Type B pancreatic cell (in vitro differentiated cells): ENCODE measurements around the gene PDZD4. TPM values are rescaled to one million over a fixed set of nuclear protein-coding genes. Genes with fewer than 3 reads are reported as not detected.

Experiments used
- DNase-seq: peaks from one replicate; pipeline ENCODE4 v3.0.0; 2021; ENCODE audit warnings: mixed read lengths; ENCODE audit not compliant: unreplicated experiment; ENCODE audit errors: extremely low spot score
- H3K27ac Mint-ChIP-seq: 2 replicates; pipeline ENCODE4 v1.8.0; 2021; ENCODE audit warnings: mild to moderate bottlenecking, mixed read lengths
- H3K27me3 Mint-ChIP-seq: 2 replicates; pipeline ENCODE4 v1.8.0; 2021; ENCODE audit warnings: mixed read lengths
- H3K36me3 Mint-ChIP-seq: 2 replicates; pipeline ENCODE4 v1.8.0; 2021; ENCODE audit warnings: mixed read lengths
- H3K4me1 Mint-ChIP-seq: one replicate; pipeline ENCODE4 v1.8.0; 2021; ENCODE audit warnings: mixed read lengths; ENCODE audit not compliant: unreplicated experiment
- H3K4me3 Mint-ChIP-seq: 2 replicates; pipeline ENCODE4 v1.8.0; 2021; ENCODE audit warnings: mild to moderate bottlenecking, mixed read lengths
- H3K9me3 Mint-ChIP-seq: 2 replicates; pipeline ENCODE4 v1.8.0; 2021; ENCODE audit warnings: mixed read lengths
- total RNA-seq: library from RNA; stranded (reverse); gene quantifications from 2 replicates; pipeline ENCODE4 v1.2.1, GENCODE V29; 2021; ENCODE audit warnings: low replicate concordance
- TF ChIP-seq, protein P1 (sequence below): fragments of 200-600 bp; sonication (generic); conservative IDR thresholded peaks from 2 replicates; pipeline ENCODE4 v1.5.0; 2021; ENCODE audit warnings: antibody characterized with exemption, mild to moderate bottlenecking

PDZD4 gene
- total RNA-seq, 1 donor from 2014 or later: 23.9 TPM

DNA sequence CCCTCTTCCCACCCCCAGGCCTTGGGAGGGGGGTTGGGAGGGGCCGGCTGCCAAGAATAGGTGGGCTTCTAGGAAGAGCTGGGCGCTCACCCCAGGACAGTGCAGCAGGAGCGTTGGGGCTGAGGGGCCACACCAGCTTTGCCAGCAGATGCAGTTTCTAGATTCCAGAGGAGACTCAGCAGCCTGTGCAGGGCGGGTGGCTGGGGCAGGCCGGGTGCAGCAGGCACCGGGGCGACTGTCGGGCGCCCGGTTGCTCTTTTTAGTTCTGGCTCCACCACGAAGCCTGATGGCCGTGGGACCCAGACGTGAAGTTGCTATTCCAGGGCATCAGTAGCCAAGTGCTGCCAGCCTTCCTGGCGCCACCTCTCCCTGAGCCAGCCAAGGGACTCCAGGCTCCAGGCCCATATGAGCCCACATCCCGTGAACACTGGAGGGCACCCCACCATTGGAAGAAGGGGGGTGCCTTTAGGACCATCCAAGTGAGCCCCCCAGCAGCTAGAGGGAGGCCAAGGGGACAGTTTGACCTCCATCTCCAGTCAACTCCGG lies 30.1 kb downstream of the PDZD4 start:
- TF ChIP-seq, protein P1, sequence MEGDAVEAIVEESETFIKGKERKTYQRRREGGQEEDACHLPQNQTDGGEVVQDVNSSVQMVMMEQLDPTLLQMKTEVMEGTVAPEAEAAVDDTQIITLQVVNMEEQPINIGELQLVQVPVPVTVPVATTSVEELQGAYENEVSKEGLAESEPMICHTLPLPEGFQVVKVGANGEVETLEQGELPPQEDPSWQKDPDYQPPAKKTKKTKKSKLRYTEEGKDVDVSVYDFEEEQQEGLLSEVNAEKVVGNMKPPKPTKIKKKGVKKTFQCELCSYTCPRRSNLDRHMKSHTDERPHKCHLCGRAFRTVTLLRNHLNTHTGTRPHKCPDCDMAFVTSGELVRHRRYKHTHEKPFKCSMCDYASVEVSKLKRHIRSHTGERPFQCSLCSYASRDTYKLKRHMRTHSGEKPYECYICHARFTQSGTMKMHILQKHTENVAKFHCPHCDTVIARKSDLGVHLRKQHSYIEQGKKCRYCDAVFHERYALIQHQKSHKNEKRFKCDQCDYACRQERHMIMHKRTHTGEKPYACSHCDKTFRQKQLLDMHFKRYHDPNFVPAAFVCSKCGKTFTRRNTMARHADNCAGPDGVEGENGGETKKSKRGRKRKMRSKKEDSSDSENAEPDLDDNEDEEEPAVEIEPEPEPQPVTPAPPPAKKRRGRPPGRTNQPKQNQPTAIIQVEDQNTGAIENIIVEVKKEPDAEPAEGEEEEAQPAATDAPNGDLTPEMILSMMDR: no peak
- H3K4me3 Mint-ChIP-seq: no peak overlapping the region

DNA sequence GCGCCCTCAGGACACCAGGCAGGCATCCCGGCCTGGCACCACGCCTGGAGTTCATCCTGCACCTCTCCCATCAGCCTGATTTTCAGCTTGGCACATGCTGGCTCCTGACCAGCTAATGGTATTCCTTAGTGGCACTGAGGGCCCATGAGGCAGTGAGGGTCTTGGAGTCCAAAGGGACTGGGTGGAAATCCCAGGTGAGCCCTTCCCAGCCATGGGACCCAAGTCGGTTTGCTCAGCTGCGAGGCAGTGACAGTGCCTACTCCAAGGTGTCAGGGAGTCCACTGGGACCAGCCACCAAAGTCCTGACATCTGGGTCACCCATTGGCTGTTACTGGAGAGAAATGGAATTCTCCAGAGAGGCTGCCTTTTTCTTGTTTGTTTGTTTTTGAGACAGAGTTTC lies 31.0 kb downstream of the PDZD4 start:
- H3K4me3 Mint-ChIP-seq: no peak overlapping the region
- H3K9me3 Mint-ChIP-seq: no peaks in the 10 kb centered on the region
- TF ChIP-seq, protein P1: no peak
- DNase-seq: no peak
- H3K27me3 Mint-ChIP-seq: no peaks in the 10 kb centered on the region
- H3K27ac Mint-ChIP-seq: no peak overlapping the region
- H3K4me1 Mint-ChIP-seq: peaks cover 4% of the 10 kb centered on the region
- H3K36me3 Mint-ChIP-seq: no peaks in the 10 kb centered on the region

More for the DNA sequence above, 30.1 kb downstream of the PDZD4 start:
- no peaks in the 10 kb centered on the region for H3K36me3 Mint-ChIP-seq
- H3K27me3 Mint-ChIP-seq: no peaks in the 10 kb centered on the region
- DNase-seq: no peak
- peaks cover 4% of the 10 kb centered on the region for H3K4me1 Mint-ChIP-seq
- no peaks in the 10 kb centered on the region for H3K9me3 Mint-ChIP-seq
- no peak overlapping the region for H3K27ac Mint-ChIP-seq

DNA sequence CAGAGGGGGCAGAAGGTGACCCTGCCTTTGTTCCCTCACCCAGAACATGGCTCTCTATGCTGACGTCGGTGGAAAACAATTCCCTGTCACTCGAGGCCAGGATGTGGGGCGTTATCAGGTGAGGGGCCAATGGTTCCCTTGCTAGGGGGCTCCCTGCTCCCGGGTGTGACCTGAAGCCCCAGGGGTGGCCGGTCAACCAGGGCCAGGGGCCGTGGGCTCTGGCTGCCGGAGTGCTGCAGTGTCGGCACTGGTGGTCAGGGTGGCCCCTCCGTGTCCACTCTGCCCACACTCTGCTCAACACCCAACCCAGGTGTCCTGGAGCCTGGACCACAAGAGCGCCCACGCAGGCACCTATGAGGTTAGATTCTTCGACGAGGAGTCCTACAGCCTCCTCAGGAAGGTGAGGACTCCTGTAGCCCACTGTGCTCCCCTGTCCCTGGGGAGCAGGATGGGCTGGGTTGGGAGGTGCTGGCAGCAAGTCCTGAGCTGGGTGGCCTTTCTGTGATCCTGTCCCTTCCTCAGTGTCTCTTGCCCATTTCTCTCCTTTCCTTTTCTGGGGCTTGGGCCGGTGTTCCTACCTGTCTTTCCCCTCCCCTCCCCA lies 32.8 kb downstream of the PDZD4 start:
- no peak for DNase-seq
- H3K27me3 Mint-ChIP-seq: no peaks in the 10 kb centered on the region
- peaks cover 8% of the 10 kb centered on the region for H3K4me1 Mint-ChIP-seq
- H3K27ac Mint-ChIP-seq: no peak overlapping the region
- no peaks in the 10 kb centered on the region for H3K36me3 Mint-ChIP-seq
- H3K9me3 Mint-ChIP-seq: no peaks in the 10 kb centered on the region
- TF ChIP-seq, protein P1: no peak
- no peak overlapping the region for H3K4me3 Mint-ChIP-seq

DNA sequence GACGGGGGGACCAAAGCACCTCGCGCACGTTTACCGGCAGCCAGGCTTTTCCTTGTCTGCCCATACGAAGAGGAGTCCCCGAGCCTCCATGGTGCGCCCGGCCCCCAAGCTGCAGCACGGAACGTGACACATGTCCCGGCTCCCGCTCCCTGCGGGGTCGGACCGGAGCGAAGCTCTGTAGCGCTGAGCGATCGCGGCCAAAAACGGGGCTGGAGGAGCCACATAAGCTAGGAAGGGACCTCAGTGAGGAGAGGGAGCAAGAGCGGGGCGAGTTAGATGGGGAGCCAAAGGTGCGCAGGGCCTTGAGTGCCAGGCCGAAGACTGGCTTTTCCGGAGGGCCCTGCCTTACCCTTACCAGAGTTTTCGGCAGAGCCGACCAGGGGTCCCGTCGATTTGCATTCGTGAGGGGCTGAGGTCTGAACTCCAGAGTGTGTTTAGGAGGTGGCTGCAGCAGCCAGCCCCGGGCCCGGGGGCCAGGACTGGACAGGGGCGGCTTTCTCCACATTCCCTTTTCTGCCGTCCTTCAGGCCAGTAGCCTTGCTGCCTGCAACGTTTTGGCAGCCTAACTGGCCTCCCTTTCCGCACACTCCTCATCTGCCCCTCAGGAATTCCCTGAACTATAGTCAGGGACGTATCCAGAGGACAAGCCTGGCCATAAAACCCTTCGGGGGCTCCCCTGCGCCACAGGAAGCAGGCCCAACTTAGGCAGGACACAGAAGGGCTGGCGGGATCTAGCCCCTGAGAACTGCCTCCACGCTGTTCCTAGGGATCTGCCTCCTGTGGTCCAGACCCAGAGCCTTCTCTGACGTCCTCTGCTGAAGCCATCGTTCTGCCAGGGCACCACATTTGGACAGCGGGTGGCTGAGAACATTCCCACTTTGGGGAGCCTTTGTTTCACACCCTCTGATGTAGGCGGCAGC lies 35.2 kb downstream of the PDZD4 start:
- TF ChIP-seq, protein P1: no peak
- Mint-ChIP-seq H3K27me3 (no peaks in the 10 kb centered on the region), H3K4me3 (peak overlapping the region; percentile 91), H3K36me3 (no peaks in the 10 kb centered on the region), H3K27ac (no peak overlapping the region), H3K4me1 (peaks cover 8% of the 10 kb centered on the region), H3K9me3 (no peaks in the 10 kb centered on the region)
- no peak for DNase-seq

DNA sequence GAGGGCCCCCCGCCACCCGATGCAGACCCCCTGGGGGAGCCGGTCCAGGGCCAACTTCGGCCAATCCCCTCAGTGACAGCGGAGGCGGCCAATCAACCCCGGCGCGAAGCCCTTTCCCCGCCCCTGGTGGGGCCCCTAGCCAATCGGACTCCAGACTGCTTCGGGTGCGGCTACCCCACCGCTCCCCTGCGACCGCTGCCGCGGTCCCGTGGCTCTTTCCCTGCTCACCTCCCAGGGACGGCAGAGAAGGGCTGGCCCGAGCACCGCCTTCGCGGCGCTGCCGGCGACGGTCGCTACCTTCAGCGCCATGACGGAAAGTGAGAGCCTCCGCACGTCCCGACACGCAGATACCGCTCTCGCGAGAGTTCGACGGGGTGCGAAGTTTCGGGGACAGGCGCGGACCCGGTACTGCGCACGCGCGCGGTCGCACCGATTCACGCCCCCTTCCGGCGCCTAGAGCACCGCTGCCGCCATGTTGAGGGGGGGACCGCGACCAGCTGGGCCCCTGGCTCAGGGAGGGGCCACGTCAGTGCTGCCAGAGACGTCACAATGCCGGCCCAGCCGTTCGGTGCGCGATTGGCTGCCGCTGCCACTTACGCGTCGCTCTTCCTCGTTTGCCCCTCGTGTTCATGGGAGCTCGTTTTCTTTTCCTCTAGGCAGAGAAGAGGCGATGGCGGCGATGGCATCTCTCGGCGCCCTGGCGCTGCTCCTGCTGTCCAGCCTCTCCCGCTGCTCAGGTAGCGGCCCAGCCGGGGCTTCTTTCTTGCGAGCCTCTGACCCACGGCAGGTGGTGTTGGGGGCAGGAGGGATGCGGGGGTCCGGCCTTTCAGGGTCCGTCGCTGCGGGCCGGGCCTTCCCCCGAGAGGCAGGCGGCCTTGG lies 36.1 kb downstream of the PDZD4 start, which contains the start of the genes IDH3G and SSR4:
TSS of gene IDH3G (minus strand) at position 358 of the 879 bp plus-strand sequence. CDS start at position 309, 49 bp downstream.
TSS of gene SSR4 (plus strand) at position 651 of the 879 bp plus-strand sequence. CDS start at position 671, 20 bp downstream.
- peak; percentile 95 for DNase-seq
- Mint-ChIP-seq H3K27ac (peak within 1 kb of the TSS; percentile 90), H3K27me3 (no peaks in the 10 kb centered on the region), H3K36me3 (no peaks in the 10 kb centered on the region), H3K4me3 (peak within 1 kb of the TSS; percentile 91), H3K9me3 (no peaks in the 10 kb centered on the region), H3K4me1 (peaks cover 8% of the 10 kb centered on the region)
- TF ChIP-seq, protein P1: no peak
